SK-N-SH treated with all-trans-retinoic acid at 6 μM for 48 hours (cell line): ENCODE data around the gene CDR2.

Experiments used
- ARNTL ChIP-seq: fragments of 450-650 bp; formaldehyde crosslinking; IDR thresholded peaks from 2 replicates; pipeline ENCODE4 v1.5.0; 2020; ENCODE audit warnings: low read depth, mild to moderate bottlenecking, moderate library complexity, borderline replicate concordance
- BACH2 ChIP-seq: fragments of 250-450 bp; sonication (Bioruptor Pico); IDR thresholded peaks from 2 replicates; pipeline ENCODE4 v1.9.0; 2021; ENCODE audit warnings: mild to moderate bottlenecking, borderline replicate concordance
- CREB5 ChIP-seq: fragments of 250-450 bp; sonication (Bioruptor Pico); IDR thresholded peaks from 2 replicates; pipeline ENCODE4 v1.5.1; 2020; ENCODE audit warnings: low read depth, mild to moderate bottlenecking, moderate library complexity
- ESRRG ChIP-seq: fragments of 250-450 bp; sonication (Bioruptor Pico); IDR thresholded peaks from 2 replicates; pipeline ENCODE4 v1.6.1; 2021; ENCODE audit warnings: mild to moderate bottlenecking
- PPARA ChIP-seq: fragments of 250-450 bp; sonication (Bioruptor Pico); IDR thresholded peaks from 2 replicates; pipeline ENCODE4 v1.5.0; 2020; ENCODE audit warnings: mild to moderate bottlenecking, borderline replicate concordance
- RARB ChIP-seq: fragments of 250-450 bp; sonication (Bioruptor Pico); IDR thresholded peaks from 2 replicates; pipeline ENCODE4 v1.8.0; 2021; ENCODE audit warnings: mild to moderate bottlenecking, moderate library complexity
- TCF4 ChIP-seq: fragments of 250-450 bp; sonication (Bioruptor Pico); IDR thresholded peaks from 2 replicates; pipeline ENCODE4 v1.8.0; 2021; ENCODE audit warnings: mild to moderate bottlenecking, moderate library complexity, borderline replicate concordance
- TSHZ2 ChIP-seq: fragments of 250-450 bp; sonication (Bioruptor Pico); IDR thresholded peaks from 2 replicates; pipeline ENCODE4 v1.5.0; 2020; ENCODE audit warnings: mild to moderate bottlenecking, moderate library complexity
- ZC3H10 ChIP-seq: fragments of 250-450 bp; sonication (Bioruptor Pico); IDR thresholded peaks from 2 replicates; pipeline ENCODE4 v1.5.1; 2021; ENCODE audit warnings: mild to moderate bottlenecking, moderate library complexity
- ZFP3 ChIP-seq: fragments of 250-450 bp; sonication (Bioruptor Pico); IDR thresholded peaks from 2 replicates; pipeline ENCODE4 v1.5.0; 2020; ENCODE audit warnings: mild to moderate bottlenecking, moderate library complexity
- ZFP30 ChIP-seq: fragments of 450-650 bp; formaldehyde crosslinking; IDR thresholded peaks from 2 replicates; pipeline ENCODE4 v1.5.0; 2022; ENCODE audit warnings: mild to moderate bottlenecking, moderate library complexity
- ZNF565 ChIP-seq: fragments of 450-650 bp; formaldehyde crosslinking; conservative IDR thresholded peaks from 2 replicates; pipeline ENCODE4 v1.5.0; 2020; ENCODE audit warnings: low read depth, mild to moderate bottlenecking, moderate library complexity
- TF ChIP-seq, protein P1 (sequence below): fragments of 250-450 bp; sonication (Bioruptor Pico); IDR thresholded peaks from 2 replicates; pipeline ENCODE4 v1.8.0; 2020; ENCODE audit warnings: mild to moderate bottlenecking, moderate library complexity, borderline replicate concordance
- TF ChIP-seq, protein P2 (sequence below): fragments of 250-450 bp; sonication (Bioruptor Pico); IDR thresholded peaks from 2 replicates; pipeline ENCODE4 v1.8.0; 2021; ENCODE audit warnings: low read depth, mild to moderate bottlenecking, moderate library complexity, borderline replicate concordance

GRCh38 chr16:22322741-22323140 is 51.7 kb downstream of the CDR2 start:
- TF ChIP-seq ZC3H10 (no peak), CREB5 (CRISPR knock-in tag) (no peak), RARB (CRISPR knock-in tag) (no peak), TCF4 (CRISPR knock-in tag) (no peak), ARNTL (CRISPR knock-in tag) (no peak), TSHZ2 (CRISPR knock-in tag) (no peak), ZFP3 (CRISPR knock-in tag) (no peak), BACH2 (CRISPR knock-in tag) (no peak), ZFP30 (CRISPR knock-in tag) (no peak), ESRRG (no peak), ZNF565 (CRISPR knock-in tag) (no peak), PPARA (CRISPR knock-in tag) (no peak)
- TF ChIP-seq, protein P1, sequence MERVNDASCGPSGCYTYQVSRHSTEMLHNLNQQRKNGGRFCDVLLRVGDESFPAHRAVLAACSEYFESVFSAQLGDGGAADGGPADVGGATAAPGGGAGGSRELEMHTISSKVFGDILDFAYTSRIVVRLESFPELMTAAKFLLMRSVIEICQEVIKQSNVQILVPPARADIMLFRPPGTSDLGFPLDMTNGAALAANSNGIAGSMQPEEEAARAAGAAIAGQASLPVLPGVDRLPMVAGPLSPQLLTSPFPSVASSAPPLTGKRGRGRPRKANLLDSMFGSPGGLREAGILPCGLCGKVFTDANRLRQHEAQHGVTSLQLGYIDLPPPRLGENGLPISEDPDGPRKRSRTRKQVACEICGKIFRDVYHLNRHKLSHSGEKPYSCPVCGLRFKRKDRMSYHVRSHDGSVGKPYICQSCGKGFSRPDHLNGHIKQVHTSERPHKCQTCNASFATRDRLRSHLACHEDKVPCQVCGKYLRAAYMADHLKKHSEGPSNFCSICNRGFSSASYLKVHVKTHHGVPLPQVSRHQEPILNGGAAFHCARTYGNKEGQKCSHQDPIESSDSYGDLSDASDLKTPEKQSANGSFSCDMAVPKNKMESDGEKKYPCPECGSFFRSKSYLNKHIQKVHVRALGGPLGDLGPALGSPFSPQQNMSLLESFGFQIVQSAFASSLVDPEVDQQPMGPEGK (CRISPR knock-in tag): no peak
- TF ChIP-seq, protein P2, sequence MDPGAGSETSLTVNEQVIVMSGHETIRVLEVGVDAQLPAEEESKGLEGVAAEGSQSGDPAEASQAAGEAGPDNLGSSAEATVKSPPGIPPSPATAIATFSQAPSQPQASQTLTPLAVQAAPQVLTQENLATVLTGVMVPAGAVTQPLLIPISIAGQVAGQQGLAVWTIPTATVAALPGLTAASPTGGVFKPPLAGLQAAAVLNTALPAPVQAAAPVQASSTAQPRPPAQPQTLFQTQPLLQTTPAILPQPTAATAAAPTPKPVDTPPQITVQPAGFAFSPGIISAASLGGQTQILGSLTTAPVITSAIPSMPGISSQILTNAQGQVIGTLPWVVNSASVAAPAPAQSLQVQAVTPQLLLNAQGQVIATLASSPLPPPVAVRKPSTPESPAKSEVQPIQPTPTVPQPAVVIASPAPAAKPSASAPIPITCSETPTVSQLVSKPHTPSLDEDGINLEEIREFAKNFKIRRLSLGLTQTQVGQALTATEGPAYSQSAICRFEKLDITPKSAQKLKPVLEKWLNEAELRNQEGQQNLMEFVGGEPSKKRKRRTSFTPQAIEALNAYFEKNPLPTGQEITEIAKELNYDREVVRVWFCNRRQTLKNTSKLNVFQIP (CRISPR knock-in tag): no peak
